Colonic mucosa (tissue), 4 donors: ENCODE results near the gene MFSD2B. TPM values are rescaled to one million over a fixed set of nuclear protein-coding genes. Genes with fewer than 3 reads are reported as not detected.

ENCODE experiments used
- DNase-seq: peaks from one replicate; pipeline ENCODE4 v3.0.0-alpha.2; 2020
- H3K27ac ChIP-seq: fragments of 200-600 bp; one replicate; pipeline ENCODE4 v1.8.0; 2021
- H3K27me3 ChIP-seq: fragments of 200-600 bp; one replicate; pipeline ENCODE4 v1.8.0; 2021
- H3K36me3 ChIP-seq: fragments of 200-600 bp; one replicate; pipeline ENCODE4 v1.8.0; 2021
- H3K4me1 ChIP-seq: fragments of 200-600 bp; one replicate; pipeline ENCODE4 v1.8.0; 2021; ENCODE audit warnings: mild to moderate bottlenecking
- H3K4me3 ChIP-seq: fragments of 200-600 bp; one replicate; pipeline ENCODE4 v1.8.0; 2021
- H3K9ac ChIP-seq, 2 donors: one replicate each; pipeline ENCODE4 v1.7.0; 2013; ENCODE audit warnings: control low read depth in 2 of 2, low read depth in 2 of 2, low read length in 2 of 2
- H3K9me3 ChIP-seq: fragments of 200-600 bp; one replicate; pipeline ENCODE4 v1.8.0; 2021
- intact Hi-C: fragments of 100-400 bp; cut with DNase I; formaldehyde crosslinking; loops from one replicate; pipeline ENCODE4 v1.14.1; 2022
- total RNA-seq, 2 donors: library from RNA; stranded (reverse); fragmentation: NEBNext Ultra II Directional in 1 of 2; extraction: Animal tissue kit (Norgen Biotek cat#: 25700) in 1 of 2; gene quantifications; one replicate each; pipeline ENCODE4 v1.2.1, GENCODE V29; 2021
- TF ChIP-seq, protein P1 (sequence below): fragments of 200-600 bp; IDR thresholded peaks from one replicate; pipeline ENCODE4 v1.8.0; 2022; ENCODE audit warnings: antibody characterized with exemption, mild to moderate bottlenecking
- donor health status: healthy.
- donor health status: DM: no; HTN: no; CAD: no.
- donor health status: DM: no; HTN: no; CAD: no.

Gene MFSD2B
- total RNA-seq, 2 donors from 2014 or later = 0.20 TPM; not detected in 1

- no peak overlapping the region for H3K9ac ChIP-seq
- no peak overlapping the region for H3K4me3 ChIP-seq
- TF ChIP-seq, protein P1, sequence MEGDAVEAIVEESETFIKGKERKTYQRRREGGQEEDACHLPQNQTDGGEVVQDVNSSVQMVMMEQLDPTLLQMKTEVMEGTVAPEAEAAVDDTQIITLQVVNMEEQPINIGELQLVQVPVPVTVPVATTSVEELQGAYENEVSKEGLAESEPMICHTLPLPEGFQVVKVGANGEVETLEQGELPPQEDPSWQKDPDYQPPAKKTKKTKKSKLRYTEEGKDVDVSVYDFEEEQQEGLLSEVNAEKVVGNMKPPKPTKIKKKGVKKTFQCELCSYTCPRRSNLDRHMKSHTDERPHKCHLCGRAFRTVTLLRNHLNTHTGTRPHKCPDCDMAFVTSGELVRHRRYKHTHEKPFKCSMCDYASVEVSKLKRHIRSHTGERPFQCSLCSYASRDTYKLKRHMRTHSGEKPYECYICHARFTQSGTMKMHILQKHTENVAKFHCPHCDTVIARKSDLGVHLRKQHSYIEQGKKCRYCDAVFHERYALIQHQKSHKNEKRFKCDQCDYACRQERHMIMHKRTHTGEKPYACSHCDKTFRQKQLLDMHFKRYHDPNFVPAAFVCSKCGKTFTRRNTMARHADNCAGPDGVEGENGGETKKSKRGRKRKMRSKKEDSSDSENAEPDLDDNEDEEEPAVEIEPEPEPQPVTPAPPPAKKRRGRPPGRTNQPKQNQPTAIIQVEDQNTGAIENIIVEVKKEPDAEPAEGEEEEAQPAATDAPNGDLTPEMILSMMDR = no peak
- no peak overlapping the region for H3K27ac ChIP-seq
- no peaks in the 10 kb centered on the region for H3K4me1 ChIP-seq
- DNase-seq = no peak
- no peaks in the 10 kb centered on the region for H3K9me3 ChIP-seq
- intact Hi-C loops = no loop called here
- no peaks in the 10 kb centered on the region for H3K36me3 ChIP-seq
- no peaks in the 10 kb centered on the region for H3K27me3 ChIP-seq
These were observed 16.1 kb upstream of the MFSD2B start for GRCh38 chr2:23993736-23994269.

DNA sequence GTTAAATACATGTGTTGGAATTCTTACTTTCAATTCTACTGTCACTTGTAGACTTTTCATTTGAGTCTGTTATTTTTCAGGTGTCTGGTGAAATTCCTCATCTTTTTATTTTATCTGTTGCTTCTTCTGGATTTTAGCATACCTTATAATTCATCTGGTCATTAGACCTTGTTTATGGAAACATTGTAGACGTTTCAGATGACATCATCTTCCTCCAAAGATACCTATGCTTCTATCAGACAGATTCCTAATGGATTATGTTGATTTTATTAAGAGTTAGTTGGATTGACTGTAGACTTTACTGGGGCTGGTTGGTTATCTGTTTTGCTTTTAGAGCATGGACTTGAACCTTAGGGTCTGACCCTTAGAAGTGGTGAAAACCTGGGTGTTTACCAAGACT lies 15.3 kb upstream of the MFSD2B start:
- Histone ChIP-seq H3K36me3 (no peaks in the 10 kb centered on the region), H3K4me3 (no peak overlapping the region), H3K9me3 (no peaks in the 10 kb centered on the region), H3K9ac (no peak overlapping the region), H3K27me3 (no peaks in the 10 kb centered on the region), H3K27ac (no peak overlapping the region), H3K4me1 (no peaks in the 10 kb centered on the region)
- no peak for DNase-seq
- TF ChIP-seq, protein P1 = no peak
- intact Hi-C loops = no loop called here

DNA sequence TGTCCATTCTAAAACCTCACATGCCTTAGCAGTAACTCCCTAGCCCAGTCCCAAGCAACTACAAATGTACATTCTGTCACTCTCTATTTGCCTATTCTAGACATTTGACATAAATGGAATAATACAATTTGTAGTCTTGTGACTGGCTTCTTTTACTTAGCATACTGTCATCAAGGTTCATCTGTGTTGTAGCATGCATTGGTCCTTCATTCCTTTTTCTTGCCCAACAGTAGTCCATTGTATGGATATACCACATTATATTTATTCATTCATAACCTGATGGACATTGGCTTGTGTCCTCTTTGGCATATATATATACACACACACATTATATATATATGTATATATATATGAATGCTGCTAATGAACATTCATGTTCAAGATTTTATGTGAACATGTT lies 2.2 kb upstream of the MFSD2B start:
- TF ChIP-seq, protein P1 = no peak
- H3K27me3 ChIP-seq = peaks cover 25% of the 10 kb centered on the region
- H3K36me3 ChIP-seq = no peaks in the 10 kb centered on the region
- no peaks in the 10 kb centered on the region for H3K4me1 ChIP-seq
- no peak for DNase-seq
- no peak overlapping the region for H3K27ac ChIP-seq
- H3K4me3 ChIP-seq = no peak overlapping the region
- intact Hi-C loops = no loop called here
- H3K9me3 ChIP-seq = no peaks in the 10 kb centered on the region
- H3K9ac ChIP-seq = no peak overlapping the region

GRCh38 chr2:24008672-24009366 lies 1.1 kb upstream of the MFSD2B start:
- TF ChIP-seq, protein P1 = no peak
- Histone ChIP-seq H3K36me3 (no peaks in the 10 kb centered on the region), H3K27me3 (peaks cover 25% of the 10 kb centered on the region), H3K9me3 (no peaks in the 10 kb centered on the region), H3K27ac (no peak overlapping the region), H3K4me3 (no peak overlapping the region), H3K9ac (no peak overlapping the region), H3K4me1 (no peaks in the 10 kb centered on the region)
- no peak for DNase-seq
- intact Hi-C loops = no loop called here

DNA sequence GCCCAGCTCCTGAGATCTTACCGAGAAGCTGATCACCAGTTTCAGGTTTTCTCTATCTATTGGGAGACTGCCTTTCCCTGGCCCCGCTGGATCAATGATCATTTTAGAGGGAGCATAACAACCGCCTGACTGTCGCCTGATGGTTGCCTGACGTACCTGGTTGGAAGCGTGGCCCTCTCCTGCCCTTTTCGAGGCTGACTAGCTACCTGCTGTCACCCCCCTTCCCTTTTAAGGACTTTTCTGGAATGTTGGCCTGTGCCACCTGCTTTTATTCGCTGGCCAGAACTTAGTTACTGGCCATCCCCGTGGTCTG lies 562 bp upstream of the MFSD2B start:
- no peaks in the 10 kb centered on the region for H3K4me1 ChIP-seq
- DNase-seq = no peak
- TF ChIP-seq, protein P1 = no peak
- peak overlapping the region; percentile 43 for H3K4me3 ChIP-seq
- H3K9me3 ChIP-seq = no peaks in the 10 kb centered on the region
- H3K27ac ChIP-seq = no peak overlapping the region
- intact Hi-C loops = no loop called here
- H3K9ac ChIP-seq = no peak overlapping the region
- no peaks in the 10 kb centered on the region for H3K36me3 ChIP-seq
- H3K27me3 ChIP-seq = peaks cover 25% of the 10 kb centered on the region
